B cell (primary cell): Measurements from ENCODE around the gene RPS28. TPM values are rescaled to one million over a fixed set of nuclear protein-coding genes. Genes with fewer than 3 reads are reported as not detected.
A peak's percentile ranks its signal among the peaks of the same experiment; 100 is the strongest.

Experiments
- ATAC-seq: fragments of 200-7000 bp; cut with Tn5 transposase; one replicate; pipeline ENCODE4 v1.10.0; 2021; ENCODE audit warnings: low read depth, mild to moderate bottlenecking, moderate number of reproducible peaks, moderate library complexity
- CTCF ChIA-PET: fragments of 350-600 bp; sonication (Branson Sonifier 250); formaldehyde crosslinking; loops from one replicate; lab custom pipeline; 2021; ENCODE audit warnings: antibody characterized with exemption, inconsistent platforms; lab: Charles Lee
- POLR2A ChIA-PET: fragments of 350-600 bp; sonication (Branson Sonifier 250); formaldehyde crosslinking; loops from one replicate; lab custom pipeline; 2021; ENCODE audit warnings: antibody characterized with exemption; lab: Charles Lee
- DNase-seq: peaks from one replicate; pipeline ENCODE4 v3.0.0; 2013
- H2AFZ ChIP-seq: 2 replicates; pipeline ENCODE4 v1.6.1; 2012; ENCODE audit warnings: mild to moderate bottlenecking, low read depth, low read length; ENCODE audit not compliant: insufficient read depth, poor library complexity, severe bottlenecking
- H3K27ac ChIP-seq, 2 donors: 1 replicate in 1 of 2; 2 replicates in 1 of 2; pipeline ENCODE4 v1.5.1; 2012 to 2013; ENCODE audit warnings: low read length in 2 of 2, mild to moderate bottlenecking in 2 of 2, moderate library complexity in 1 of 2
- H3K27me3 ChIP-seq, 4 experiments: fragments of 200-600 bp in 1 of 4; sonication (generic) in 1 of 4; replicated peaks in 1 of 4; 1 replicate in 2 of 4; 2 replicates in 2 of 4; pipeline versions ENCODE4 v1.6.1 to v1.7.0; 2013 to 2016; ENCODE audit warnings: low read length in 3 of 4, mild to moderate bottlenecking in 2 of 4, mixed read lengths in 1 of 4, moderate library complexity in 1 of 4; ENCODE audit not compliant: insufficient read depth in 4 of 4, control insufficient read depth in 3 of 4; ENCODE audit errors: control extremely low read depth in 1 of 4
- H3K36me3 ChIP-seq, 2 experiments: replicated peaks in 1 of 2; 1 replicate in 1 of 2; 2 replicates in 1 of 2; pipeline versions ENCODE4 v1.6.1 to v1.7.1; 2013; ENCODE audit warnings: low read length in 1 of 2; ENCODE audit not compliant: insufficient read depth in 2 of 2, control insufficient read depth in 1 of 2; ENCODE audit errors: control extremely low read depth in 1 of 2, extremely low read depth in 1 of 2
- H3K4me1 ChIP-seq, 2 donors: fragments of 200-600 bp in 1 of 2; sonication (generic) in 1 of 2; 1 replicate in 1 of 2; 2 replicates in 1 of 2; pipeline versions ENCODE4 v1.5.1 to v1.6.1; 2013 to 2017; ENCODE audit warnings: low read length in 2 of 2; ENCODE audit not compliant: control insufficient read depth in 2 of 2, insufficient read depth in 2 of 2
- H3K4me2 ChIP-seq: replicated peaks from 2 replicates; pipeline ENCODE3; 2012; ENCODE audit warnings: mild to moderate bottlenecking, low read depth, low read length; ENCODE audit not compliant: poor library complexity, severe bottlenecking
- H3K4me3 ChIP-seq, 5 experiments: fragments of 200-600 bp in 1 of 5; sonication (generic) in 1 of 5; 1 replicate in 3 of 5; 2 replicates in 2 of 5; pipeline versions ENCODE4 v1.5.1 to v1.7.0; 2011 to 2016; ENCODE audit warnings: low read length in 4 of 5, mild to moderate bottlenecking in 4 of 5, low read depth in 2 of 5, control low read depth in 1 of 5, moderate library complexity in 1 of 5; ENCODE audit not compliant: insufficient read depth in 1 of 5; ENCODE audit errors: control extremely low read depth in 1 of 5, extremely low read depth in 1 of 5
- H3K79me2 ChIP-seq: fragments of 200-600 bp; sonication (generic); one replicate; pipeline ENCODE4 v1.6.0; 2016; ENCODE audit warnings: low read length; ENCODE audit not compliant: control insufficient read depth, insufficient read depth
- H3K9ac ChIP-seq: fragments of 200-600 bp; sonication (generic); 2 replicates; pipeline ENCODE4 v1.6.1; 2017; ENCODE audit warnings: mild to moderate bottlenecking, low read length, moderate library complexity
- H3K9me3 ChIP-seq, 3 donors: one replicate each; pipeline versions ENCODE4 v1.6.1 to v1.7.1; 2013; ENCODE audit warnings: low read length in 2 of 3; ENCODE audit not compliant: control insufficient read depth in 2 of 3, insufficient read depth in 1 of 3; ENCODE audit errors: control extremely low read depth in 1 of 3
- H4K20me1 ChIP-seq: 2 replicates; pipeline ENCODE4 v1.6.0; 2012; ENCODE audit warnings: mild to moderate bottlenecking, low read length; ENCODE audit not compliant: insufficient read depth, control insufficient read depth, poor library complexity, severe bottlenecking
- H3K27ac Mint-ChIP-seq: one replicate; pipeline ENCODE4 v1.8.0; 2021; ENCODE audit warnings: mixed read lengths
- H3K27me3 Mint-ChIP-seq: one replicate; pipeline ENCODE4 v1.8.0; 2021; ENCODE audit warnings: mixed read lengths
- H3K4me1 Mint-ChIP-seq: one replicate; pipeline ENCODE4 v1.8.0; 2021; ENCODE audit warnings: mixed read lengths
- H3K4me3 Mint-ChIP-seq: one replicate; pipeline ENCODE4 v1.8.0; 2021; ENCODE audit warnings: mixed read lengths
- H3K9me3 Mint-ChIP-seq: one replicate; pipeline ENCODE4 v1.8.0; 2022; ENCODE audit warnings: mixed read lengths; ENCODE audit not compliant: insufficient read depth
- CTCF ChIP-seq: fragments of 200-600 bp; IDR thresholded peaks from one replicate; pipeline ENCODE4 v1.8.0; 2022; ENCODE audit warnings: antibody characterized with exemption, mild to moderate bottlenecking
- EZH2 ChIP-seq: IDR thresholded peaks from 2 replicates; pipeline ENCODE4 v1.6.1; 2012; ENCODE audit warnings: borderline replicate concordance, low read depth, mild to moderate bottlenecking, moderate library complexity, low read length; ENCODE audit not compliant: insufficient read depth, poor library complexity, severe bottlenecking
- WGBS: methylation state at CpG from one replicate; pipeline ENCODE4 v1.1.5; 2013; ENCODE audit warnings: missing lambda C conversion rate; ENCODE audit not compliant: insufficient coverage; 5-methylcytosine and 5-hydroxymethylcytosine counted together
- intact Hi-C: fragments of 100-400 bp; cut with micrococcal nuclease; formaldehyde crosslinking; loops from one replicate; pipeline ENCODE4 v1.10.0; 2022
- polyA plus RNA-seq: library from polyadenylated mRNA; depleted of rRNA; stranded (reverse); fragments of >200 nt; gene quantifications from 2 replicates; pipeline ENCODE4 v1.2.3, GENCODE V29; 2012
- total RNA-seq, 2 donors: library from RNA; stranded (reverse); fragments of 120-200 nt in 1 of 2; gene quantifications; 1 replicate in 1 of 2; 2 replicates in 1 of 2; pipeline versions ENCODE4 v1.2.3 to v1.2.4, GENCODE V29; 2013 to 2022

RPS28 gene
- total and polyA plus RNA-seq, 2 donors (not counting 1 experiment from before 2014, with no cell fraction given): 1,800 to 2,579 TPM

GRCh38 chr19:8335343-8336071 is 14.2 kb downstream of the RPS28 start:
- Mint-ChIP-seq H3K4me3 (peak overlapping the region; percentile 65), H3K27ac (no peak overlapping the region), H3K27me3 (peaks cover 22% of the 10 kb centered on the region), H3K9me3 (no peaks in the 10 kb centered on the region), H3K4me1 (peaks cover 6% of the 10 kb centered on the region)
- H3K9me3 ChIP-seq: peaks cover 0 to 11% (median 0%) of the 10 kb centered on the region in 3 donors
- peak overlapping the region; percentile 38 for H2AFZ ChIP-seq
- H3K4me3 ChIP-seq: peak overlapping the region in 2 of 5 experiments; percentile 12 to 46
- peak overlapping the region; percentile 32 for H3K9ac ChIP-seq
- 2% methylated on average over 77 of the region's 79 CpGs for WGBS
- no peaks in the 10 kb centered on the region for H3K36me3 ChIP-seq
- peaks cover 0 to 41% (median 12%) of the 10 kb centered on the region in 4 experiments for H3K27me3 ChIP-seq
- ChIA-PET CTCF (interaction anchor here (1.1 to 2.1 kb wide), 2 partner anchors 13 to 18 kb away, joined by 3 to 10 read pairs; no protein-coding TSS in a partner anchor), POLR2A (interaction anchor here (1.0 to 1.7 kb wide), 3 partner anchors 9 to 14 kb away, joined by 3 to 5 read pairs (median 4); partner anchors contain the start of genes NDUFA7 and RPS28)
- no peaks in the 10 kb centered on the region for H3K79me2 ChIP-seq
- H3K4me1 ChIP-seq: peaks cover 5 to 16% of the 10 kb centered on the region in 2 donors
- peak overlapping the region; percentile 79 for H3K4me2 ChIP-seq
- intact Hi-C loops: no loop called here
- TF ChIP-seq CTCF (peak; percentile 26), EZH2 (no peak)
- peak; percentile 53 for ATAC-seq
- no peaks in the 10 kb centered on the region for H4K20me1 ChIP-seq
- DNase-seq: peak; percentile 55
- no peak overlapping the region for H3K27ac ChIP-seq

DNA sequence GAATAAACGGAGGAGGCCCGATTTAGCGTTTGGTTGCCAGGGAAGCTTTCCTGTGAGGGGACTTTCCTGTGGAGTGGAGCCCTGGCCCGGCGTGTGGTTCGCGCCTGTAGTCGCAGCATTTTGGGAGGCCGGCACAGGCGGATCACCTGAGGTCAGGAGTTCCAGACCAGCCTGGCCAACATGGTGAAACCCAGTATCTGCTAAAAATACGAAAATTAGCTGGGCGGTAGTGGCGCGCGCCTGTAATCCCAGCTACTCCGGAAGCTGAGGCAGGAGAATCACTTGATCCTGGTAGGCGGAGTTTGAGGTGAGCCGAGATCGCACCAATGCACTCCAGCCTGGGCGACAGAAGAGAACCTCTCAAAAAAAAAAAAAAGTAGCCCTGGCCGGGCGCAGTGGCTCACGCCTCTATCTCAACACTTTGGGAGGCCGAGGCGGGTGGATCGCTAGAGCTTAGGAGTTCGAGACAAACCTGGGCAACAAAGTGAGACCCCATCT is 14.8 kb downstream of the RPS28 start:
- Histone ChIP-seq H3K4me2 (peak overlapping the region; percentile 79), H3K79me2 (no peaks in the 10 kb centered on the region), H3K4me1 (peaks cover 5 to 16% of the 10 kb centered on the region in 2 donors), H3K27me3 (peaks cover 0 to 45% (median 12%) of the 10 kb centered on the region in 4 experiments), H3K36me3 (no peaks in the 10 kb centered on the region), H2AFZ (no peak overlapping the region), H3K4me3 (no peak overlapping the region), H3K27ac (no peak overlapping the region), H4K20me1 (no peaks in the 10 kb centered on the region), H3K9me3 (peaks cover 0 to 15% (median 0%) of the 10 kb centered on the region in 3 donors), H3K9ac (no peak overlapping the region)
- 36% methylated on average over 20 of the region's 27 CpGs for WGBS
- H3K27ac Mint-ChIP-seq: no peak overlapping the region
- ChIA-PET POLR2A (no interaction called here), CTCF (interaction anchor here (0.6 to 2.1 kb wide), 3 partner anchors 12 to 1407 kb away, joined by 3 to 10 read pairs (median 3); no protein-coding TSS in a partner anchor)
- peak overlapping the region; percentile 65 for H3K4me3 Mint-ChIP-seq
- peaks cover 26% of the 10 kb centered on the region for H3K27me3 Mint-ChIP-seq
- H3K9me3 Mint-ChIP-seq: no peaks in the 10 kb centered on the region
- peaks cover 6% of the 10 kb centered on the region for H3K4me1 Mint-ChIP-seq
- ATAC-seq (no peak), DNase-seq (peak; percentile 15)
- intact Hi-C loops: no loop called here
- TF ChIP-seq CTCF (no peak), EZH2 (no peak)
